Upper lobe of right lung (tissue), 1 donor: Measurements from ENCODE around the gene NADK. TPM values are rescaled to one million over a fixed set of nuclear protein-coding genes. Genes with fewer than 3 reads are reported as not detected.
A peak's percentile ranks its signal among the peaks of the same experiment; 100 is the strongest.

Experiments used
- ATAC-seq: fragments of 200-7000 bp; cut with Tn5 transposase; one replicate; pipeline ENCODE4 v1.9.1; 2020; ENCODE audit warnings: mild to moderate bottlenecking, moderate library complexity
- DNase-seq: peaks from one replicate; pipeline ENCODE4 v3.0.0-alpha.2; 2020
- H3K27ac ChIP-seq: fragments of 200-600 bp; one replicate; pipeline ENCODE4 v1.8.0; 2022
- H3K27me3 ChIP-seq: fragments of 200-600 bp; one replicate; pipeline ENCODE4 v1.8.0; 2022; ENCODE audit warnings: mild to moderate bottlenecking
- H3K36me3 ChIP-seq: fragments of 200-600 bp; one replicate; pipeline ENCODE4 v1.8.0; 2022
- H3K4me1 ChIP-seq: fragments of 200-600 bp; one replicate; pipeline ENCODE4 v1.8.0; 2022
- H3K4me3 ChIP-seq: fragments of 200-600 bp; one replicate; pipeline ENCODE4 v1.8.0; 2022; ENCODE audit warnings: mild to moderate bottlenecking
- H3K9me3 ChIP-seq: fragments of 200-600 bp; one replicate; pipeline ENCODE4 v1.8.0; 2022
- CTCF ChIP-seq: fragments of 200-600 bp; IDR thresholded peaks from one replicate; pipeline ENCODE4 v1.8.0; 2022; ENCODE audit warnings: antibody characterized with exemption
- intact Hi-C: fragments of 100-400 bp; cut with DNase I; formaldehyde crosslinking; loops from one replicate; pipeline ENCODE4 v1.11.0; 2022
- total RNA-seq: library from RNA; stranded (reverse); fragmentation: NEBNext Ultra II Directional; extraction: Animal tissue kit (Norgen Biotek cat#: 25700); gene quantifications from one replicate; pipeline ENCODE4 v1.2.1, GENCODE V29; 2021
- donor health status: DM: no; HTN: yes; CAD: no; lungs with severe emphysema.

The NADK gene
- total RNA-seq, 1 donor from 2014 or later, result 99.2 TPM

- no peaks in the 10 kb centered on the region for H3K27me3 ChIP-seq
- H3K27ac ChIP-seq, result peak overlapping the region; percentile 76
- intact Hi-C loops, result loop anchor here (10.0 kb wide), 1 partner anchor 135 kb away; the partner anchor contains the start of gene GNB1
- peaks cover 30% of the 10 kb centered on the region for H3K4me1 ChIP-seq
- ATAC-seq, result no peak
- no peak for TF ChIP-seq CTCF
- no peaks in the 10 kb centered on the region for H3K9me3 ChIP-seq
- no peak overlapping the region for H3K4me3 ChIP-seq
- peaks cover 79% of the 10 kb centered on the region for H3K36me3 ChIP-seq
- DNase-seq, result peak; percentile 66
These were observed 18.6 kb downstream of the NADK start for GRCh38 chr1:1759456-1760344.

- intact Hi-C loops, result loop anchor here (10.0 kb wide), 1 partner anchor 136 kb away; the partner anchor contains the start of gene GNB1
- no peak for TF ChIP-seq CTCF
- Histone ChIP-seq H3K36me3 (peaks cover 79% of the 10 kb centered on the region), H3K9me3 (no peaks in the 10 kb centered on the region), H3K4me1 (peaks cover 22% of the 10 kb centered on the region), H3K27me3 (no peaks in the 10 kb centered on the region), H3K4me3 (no peak overlapping the region), H3K27ac (peak overlapping the region; percentile 76)
- peak; percentile 93 for ATAC-seq
- peak; percentile 96 for DNase-seq
These were observed 19.4 kb downstream of the NADK start for GRCh38 chr1:1758692-1759455.

- no peak for TF ChIP-seq CTCF
- peak overlapping the region; percentile 76 for H3K27ac ChIP-seq
- peaks cover 79% of the 10 kb centered on the region for H3K36me3 ChIP-seq
- no peaks in the 10 kb centered on the region for H3K27me3 ChIP-seq
- peak; percentile 1 for ATAC-seq
- no peaks in the 10 kb centered on the region for H3K9me3 ChIP-seq
- peak; percentile 68 for DNase-seq
- H3K4me1 ChIP-seq, result peaks cover 19% of the 10 kb centered on the region
- intact Hi-C loops, result loop anchor here (10.0 kb wide), 1 partner anchor 137 kb away; the partner anchor contains the start of gene GNB1
- H3K4me3 ChIP-seq, result no peak overlapping the region
These were observed 20.1 kb downstream of the NADK start for GRCh38 chr1:1758059-1758621.

GRCh38 chr1:1757422-1758058 is 20.7 kb downstream of the NADK start:
- Histone ChIP-seq H3K4me3 (no peak overlapping the region), H3K27ac (peak overlapping the region; percentile 76), H3K27me3 (no peaks in the 10 kb centered on the region), H3K4me1 (peaks cover 19% of the 10 kb centered on the region), H3K36me3 (peaks cover 78% of the 10 kb centered on the region), H3K9me3 (no peaks in the 10 kb centered on the region)
- ATAC-seq (no peak), DNase-seq (no peak)
- TF ChIP-seq CTCF, result no peak
- intact Hi-C loops, result loop anchor here (10.0 kb wide), 1 partner anchor 137 kb away; the partner anchor contains the start of gene GNB1
